Breast epithelium (tissue), 3 donors: ENCODE data around the gene DSE.

Source experiments
- POLR2AphosphoS5 ChIP-seq, 3 donors: sonication (generic); formaldehyde crosslinking; IDR thresholded peaks; one replicate each; pipeline ENCODE4 v1.6.1; 2017; ENCODE audit warnings: antibody characterized with exemption in 3 of 3
- TF ChIP-seq, protein P1 (sequence below), 3 donors: fragments of 450-650 bp; IDR thresholded peaks; one replicate each; pipeline ENCODE4 v1.5.1; 2016 to 2017; ENCODE audit warnings: antibody characterized with exemption in 3 of 3, mild to moderate bottlenecking in 3 of 3, moderate library complexity in 3 of 3

DNA sequence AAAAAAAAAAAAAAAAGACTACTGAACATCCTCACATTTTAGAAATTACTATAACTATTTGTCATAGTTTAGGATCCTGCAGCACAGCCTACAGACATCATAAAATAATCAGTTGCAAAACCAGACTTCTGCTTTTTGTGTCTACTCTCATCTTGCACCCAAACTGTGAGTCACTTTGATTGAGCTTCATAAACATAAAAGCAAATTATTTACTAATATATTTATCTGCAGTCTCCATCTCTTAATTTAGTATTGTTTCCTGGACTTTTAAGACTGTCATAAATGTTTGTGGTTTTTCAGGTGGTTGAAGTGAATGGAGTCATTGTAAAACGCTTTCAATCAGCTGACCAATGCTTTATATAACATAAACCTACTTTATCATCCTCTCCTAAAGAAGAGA, 75.7 kb downstream of the DSE start:
- TF ChIP-seq, protein P1, sequence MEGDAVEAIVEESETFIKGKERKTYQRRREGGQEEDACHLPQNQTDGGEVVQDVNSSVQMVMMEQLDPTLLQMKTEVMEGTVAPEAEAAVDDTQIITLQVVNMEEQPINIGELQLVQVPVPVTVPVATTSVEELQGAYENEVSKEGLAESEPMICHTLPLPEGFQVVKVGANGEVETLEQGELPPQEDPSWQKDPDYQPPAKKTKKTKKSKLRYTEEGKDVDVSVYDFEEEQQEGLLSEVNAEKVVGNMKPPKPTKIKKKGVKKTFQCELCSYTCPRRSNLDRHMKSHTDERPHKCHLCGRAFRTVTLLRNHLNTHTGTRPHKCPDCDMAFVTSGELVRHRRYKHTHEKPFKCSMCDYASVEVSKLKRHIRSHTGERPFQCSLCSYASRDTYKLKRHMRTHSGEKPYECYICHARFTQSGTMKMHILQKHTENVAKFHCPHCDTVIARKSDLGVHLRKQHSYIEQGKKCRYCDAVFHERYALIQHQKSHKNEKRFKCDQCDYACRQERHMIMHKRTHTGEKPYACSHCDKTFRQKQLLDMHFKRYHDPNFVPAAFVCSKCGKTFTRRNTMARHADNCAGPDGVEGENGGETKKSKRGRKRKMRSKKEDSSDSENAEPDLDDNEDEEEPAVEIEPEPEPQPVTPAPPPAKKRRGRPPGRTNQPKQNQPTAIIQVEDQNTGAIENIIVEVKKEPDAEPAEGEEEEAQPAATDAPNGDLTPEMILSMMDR (IDR thresholded peaks at IDR 0.05): no peak
- no peak for TF ChIP-seq POLR2AphosphoS5 (IDR thresholded peaks at IDR 0.05)
